HG03175 (cell line): ENCODE results near the gene CTXN2.

Source experiments
- ATAC-seq: cut with Tn5 transposase; IDR thresholded peaks from one replicate; pipeline ENCODE4 v1.9.1; 2021; ENCODE audit warnings: mild to moderate bottlenecking, moderate library complexity; ENCODE audit not compliant: unreplicated experiment

Gene CTXN2

GRCh38 chr15:48221885-48222284 lies 30.4 kb downstream of the CTXN2 start:
- no peak for ATAC-seq

GRCh38 chr15:48222627-48223026 lies 31.2 kb downstream of the CTXN2 start:
- ATAC-seq, result no peak

GRCh38 chr15:48225771-48226170 lies 34.3 kb downstream of the CTXN2 start:
- ATAC-seq, result no peak

GRCh38 chr15:48230498-48230897 lies 39.0 kb downstream of the CTXN2 start:
- no peak for ATAC-seq

- ATAC-seq, result no peak
Observed at GRCh38 chr15:48233246-48233645, 41.8 kb downstream of the CTXN2 start.

- no peak for ATAC-seq
Observed at GRCh38 chr15:48239334-48239733, 47.9 kb downstream of the CTXN2 start.

- ATAC-seq, result no peak
Observed at GRCh38 chr15:48242015-48242414, 50.5 kb downstream of the CTXN2 start.

GRCh38 chr15:48242535-48242934 lies 51.1 kb downstream of the CTXN2 start:
- no peak for ATAC-seq

GRCh38 chr15:48244921-48245320 lies 53.5 kb downstream of the CTXN2 start:
- no peak for ATAC-seq

- no peak for ATAC-seq
Observed at GRCh38 chr15:48248414-48248813, 56.9 kb downstream of the CTXN2 start.

- ATAC-seq, result no peak
Observed at GRCh38 chr15:48250640-48251076, 59.2 kb downstream of the CTXN2 start.

GRCh38 chr15:48253172-48253571 lies 61.7 kb downstream of the CTXN2 start:
- no peak for ATAC-seq
